ENCODE data around the gene PRDX5. TPM values are rescaled to one million over a fixed set of nuclear protein-coding genes. Genes with fewer than 3 reads are reported as not detected.
"Not testable (repeated sequence)": the region's sequence is repeated elsewhere in the genome, so short reads cannot be mapped to it uniquely, and the experiment has no call there.

Gene PRDX5
- total and polyA plus RNA-seq, 9 of the 15 experiments (the other 6 are each of a cell fraction or from before 2014, with no cell fraction given): 40.8 to 327 (median 204) TPM

DNA sequence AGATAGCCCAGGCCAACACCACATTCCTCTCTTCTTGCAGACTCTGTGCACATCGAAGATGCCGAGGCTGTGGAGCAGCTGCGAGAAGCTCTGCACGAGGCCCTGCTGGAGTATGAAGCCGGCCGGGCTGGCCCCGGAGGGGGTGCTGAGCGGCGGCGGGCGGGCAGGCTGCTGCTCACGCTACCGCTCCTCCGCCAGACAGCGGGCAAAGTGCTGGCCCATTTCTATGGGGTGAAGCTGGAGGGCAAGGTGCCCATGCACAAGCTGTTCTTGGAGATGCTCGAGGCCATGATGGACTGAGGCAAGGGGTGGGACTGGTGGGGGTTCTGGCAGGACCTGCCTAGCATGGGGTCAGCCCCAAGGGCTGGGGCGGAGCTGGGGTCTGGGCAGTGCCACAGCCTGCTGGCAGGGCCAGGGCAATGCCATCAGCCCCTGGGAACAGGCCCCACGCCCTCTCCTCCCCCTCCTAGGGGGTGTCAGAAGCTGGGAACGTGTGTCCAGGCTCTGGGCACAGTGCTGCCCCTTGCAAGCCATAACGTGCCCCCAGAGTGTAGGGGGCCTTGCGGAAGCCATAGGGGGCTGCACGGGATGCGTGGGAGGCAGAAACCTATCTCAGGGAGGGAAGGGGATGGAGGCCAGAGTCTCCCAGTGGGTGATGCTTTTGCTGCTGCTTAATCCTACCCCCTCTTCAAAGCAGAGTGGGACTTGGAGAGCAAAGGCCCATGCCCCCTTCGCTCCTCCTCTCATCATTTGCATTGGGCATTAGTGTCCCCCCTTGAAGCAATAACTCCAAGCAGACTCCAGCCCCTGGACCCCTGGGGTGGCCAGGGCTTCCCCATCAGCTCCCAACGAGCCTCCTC lies 2.0 kb upstream of the PRDX5 start:
- Histone ChIP-seq H3K79me2 (ENCODE audit: control insufficient read depth, insufficient read depth, low read length) (peaks cover 45% of the 10 kb centered on the region), H3K4me3 (peak overlapping the region; percentile 94), H3K27ac (ENCODE audit: extremely low read depth, low read depth, low read length) (peak overlapping the region; percentile 99; the same call in 1 of the 3 replicates), H3K4me1 (replicated peaks in 1 of 2; ENCODE audit: control insufficient read depth in 2 of 2, insufficient read depth in 2 of 2, low read length in 2 of 2) (peaks cover 8 to 63% of the 10 kb centered on the region in 2 experiments; a peak in 4 of 5 replicates), H3K9ac (ENCODE audit: insufficient read depth in 1 of 2, low read depth in 2 of 2, low read length in 2 of 2) (peak overlapping the region; percentile 86 to 94; a peak in 3 of 4 replicates), H3K36me3 (ENCODE audit: control insufficient read depth, insufficient read depth, low read length) (peaks cover 62% of the 10 kb centered on the region), H3K4me2 (ENCODE audit: insufficient read depth, low read length) (peak overlapping the region; percentile 95)
- BruUV-seq (replicated peaks); H3K9me1 ChIP-seq (ENCODE audit: control insufficient read depth, insufficient read depth, low read length); intact Hi-C loops (cut with micrococcal nuclease); H3K27me3 ChIP-seq (ENCODE audit: control insufficient read depth in 2 of 2, insufficient read depth in 2 of 2, low read length in 2 of 2); DNase-seq (ENCODE audit: extremely low read depth in 1 of 4, low spot score in 3 of 4); ATAC-seq; in situ Hi-C loops (cut with MboI); H4K20me1 ChIP-seq (replicated peaks; ENCODE audit: control insufficient read depth, insufficient read depth, low read length); H3K9me3 ChIP-seq (replicated peaks; ENCODE audit: control insufficient read depth, insufficient read depth, low read depth, low read length); FAIRE-seq; H2AFZ ChIP-seq (ENCODE audit: low read depth, low read length); TF ChIP-seq MYNN (CRISPR knock-in tag; IDR thresholded peaks at IDR 0.05): not testable (repeated sequence)
- POLR2A ChIA-PET: interaction anchor here (0.8 to 2.5 kb wide), 2 partner anchors 9 to 39 kb away, joined by 3 to 10 read pairs; no protein-coding TSS in a partner anchor
- TF ChIP-seq SUPT5H (IDR thresholded peaks at IDR 0.05) (peak; percentile 5; the same call in 1 of the 2 replicates), MYNN (IDR thresholded peaks at IDR 0.05) (peak; percentile 58; the same call in 1 of the 2 replicates), POLR2G (IDR thresholded peaks at IDR 0.05; ENCODE audit: low read depth, low read length) (peak; percentile 78), RBM22 (IDR thresholded peaks at IDR 0.05; ENCODE audit: low read depth, low read length, poor library complexity, severe bottlenecking) (peak; percentile 16), POLR2AphosphoS2 (IDR thresholded peaks at IDR 0.05; ENCODE audit: low read length) (peak; percentile 43; the same call in 1 of the 2 replicates), KDM5B (IDR thresholded peaks at IDR 0.05; ENCODE audit: insufficient replicate concordance, low read depth, low read length) (peak; percentile 44), POLR2A (conservative IDR thresholded peaks at IDR 0.05) (peak; percentile 1; the same call in 1 of the 2 replicates), MAZ (CRISPR knock-in tag; conservative IDR thresholded peaks at IDR 0.05 in 1 of 2, IDR thresholded peaks at IDR 0.05 in 1 of 2) (peak in 1 of 2 experiments; percentile 47; a peak in 2 of 4 replicates), ZBTB7A (IDR thresholded peaks at IDR 0.05; ENCODE audit: borderline replicate concordance, control insufficient read depth, low read depth, low read length) (0 out of 2 replicates have a peak, but pooled peaks have one; percentile 15), RBFOX2 (IDR thresholded peaks at IDR 0.05; ENCODE audit: low read depth, low read length) (peak; percentile 58), HNRNPL (IDR thresholded peaks at IDR 0.05; ENCODE audit: low read depth, low read length) (0 out of 2 replicates have a peak, but pooled peaks have one; percentile 41), POLR2AphosphoS5 (IDR thresholded peaks at IDR 0.05; ENCODE audit: control insufficient read depth, insufficient read depth, low read depth, low read length) (peak; percentile 50; the same call in 1 of the 2 replicates)
- 72% methylated on average over 15 of the region's 25 CpGs for WGBS (ENCODE audit: insufficient coverage, low coverage, missing lambda C conversion rate)
- CTCF ChIA-PET (ENCODE audit: low intra/inter-chr PET ratio): interaction anchor here (2.7 kb wide), 1 partner anchor 39 kb away, joined by 19 read pairs; no protein-coding TSS in a partner anchor
